Amygdala (tissue), 56 donors: Measurements from ENCODE around the gene STXBP3.
"Not testable (repeated sequence)": the region's sequence is repeated elsewhere in the genome, so short reads cannot be mapped to it uniquely, and the experiment has no call there.

Experiments
- DNase-seq, 56 donors: peaks; one replicate each; lab custom pipeline; 2025; lab: John Stamatoyannopoulos, UW

STXBP3 gene, protein sequence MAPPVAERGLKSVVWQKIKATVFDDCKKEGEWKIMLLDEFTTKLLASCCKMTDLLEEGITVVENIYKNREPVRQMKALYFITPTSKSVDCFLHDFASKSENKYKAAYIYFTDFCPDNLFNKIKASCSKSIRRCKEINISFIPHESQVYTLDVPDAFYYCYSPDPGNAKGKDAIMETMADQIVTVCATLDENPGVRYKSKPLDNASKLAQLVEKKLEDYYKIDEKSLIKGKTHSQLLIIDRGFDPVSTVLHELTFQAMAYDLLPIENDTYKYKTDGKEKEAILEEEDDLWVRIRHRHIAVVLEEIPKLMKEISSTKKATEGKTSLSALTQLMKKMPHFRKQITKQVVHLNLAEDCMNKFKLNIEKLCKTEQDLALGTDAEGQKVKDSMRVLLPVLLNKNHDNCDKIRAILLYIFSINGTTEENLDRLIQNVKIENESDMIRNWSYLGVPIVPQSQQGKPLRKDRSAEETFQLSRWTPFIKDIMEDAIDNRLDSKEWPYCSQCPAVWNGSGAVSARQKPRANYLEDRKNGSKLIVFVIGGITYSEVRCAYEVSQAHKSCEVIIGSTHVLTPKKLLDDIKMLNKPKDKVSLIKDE

DNA sequence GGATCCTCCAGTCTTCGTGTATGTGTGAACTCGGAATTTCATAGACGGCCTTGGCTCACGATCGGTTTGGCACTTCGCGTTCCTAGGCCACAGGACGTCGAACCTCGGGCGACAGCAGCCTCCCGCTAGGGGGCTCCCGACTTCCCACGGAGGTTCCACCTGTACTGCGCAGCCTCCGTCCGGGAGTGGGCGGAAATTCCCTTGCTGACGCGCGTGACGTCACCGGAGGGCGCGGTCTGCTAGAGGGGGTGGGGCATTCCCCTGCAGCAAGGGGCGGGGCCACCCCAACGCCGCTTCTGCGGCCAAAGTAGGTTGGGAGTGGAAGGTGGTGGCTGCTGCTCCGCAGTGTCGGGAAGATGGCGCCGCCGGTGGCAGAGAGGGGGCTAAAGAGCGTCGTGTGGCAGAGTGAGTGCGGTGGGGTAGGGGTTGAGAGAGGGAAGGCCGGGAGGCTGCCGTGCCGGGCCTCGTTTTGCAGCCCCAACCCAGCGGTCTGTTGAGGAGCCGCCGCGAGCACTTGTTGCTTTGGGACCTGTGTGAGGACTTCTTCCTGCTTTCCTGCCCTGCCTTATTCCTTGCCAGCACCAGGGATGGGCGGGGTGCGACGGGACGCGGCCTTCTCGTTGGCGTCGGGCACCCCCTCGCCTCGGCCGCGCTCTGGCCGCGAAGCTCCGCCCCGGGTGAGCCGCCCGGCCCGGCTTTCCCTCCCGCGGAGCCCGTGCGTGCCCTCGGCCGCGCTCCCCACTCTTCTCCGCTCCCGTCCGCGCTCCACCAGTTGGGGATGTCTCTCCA lies at the start of gene STXBP3:
Gene STXBP3, plus strand, starts transcription at position 293 of the 789 bp plus-strand sequence. Its CDS starts 64 bp downstream, at position 357.
- DNase-seq: peak; percentile 84 to 99 (median 96)

DNA sequence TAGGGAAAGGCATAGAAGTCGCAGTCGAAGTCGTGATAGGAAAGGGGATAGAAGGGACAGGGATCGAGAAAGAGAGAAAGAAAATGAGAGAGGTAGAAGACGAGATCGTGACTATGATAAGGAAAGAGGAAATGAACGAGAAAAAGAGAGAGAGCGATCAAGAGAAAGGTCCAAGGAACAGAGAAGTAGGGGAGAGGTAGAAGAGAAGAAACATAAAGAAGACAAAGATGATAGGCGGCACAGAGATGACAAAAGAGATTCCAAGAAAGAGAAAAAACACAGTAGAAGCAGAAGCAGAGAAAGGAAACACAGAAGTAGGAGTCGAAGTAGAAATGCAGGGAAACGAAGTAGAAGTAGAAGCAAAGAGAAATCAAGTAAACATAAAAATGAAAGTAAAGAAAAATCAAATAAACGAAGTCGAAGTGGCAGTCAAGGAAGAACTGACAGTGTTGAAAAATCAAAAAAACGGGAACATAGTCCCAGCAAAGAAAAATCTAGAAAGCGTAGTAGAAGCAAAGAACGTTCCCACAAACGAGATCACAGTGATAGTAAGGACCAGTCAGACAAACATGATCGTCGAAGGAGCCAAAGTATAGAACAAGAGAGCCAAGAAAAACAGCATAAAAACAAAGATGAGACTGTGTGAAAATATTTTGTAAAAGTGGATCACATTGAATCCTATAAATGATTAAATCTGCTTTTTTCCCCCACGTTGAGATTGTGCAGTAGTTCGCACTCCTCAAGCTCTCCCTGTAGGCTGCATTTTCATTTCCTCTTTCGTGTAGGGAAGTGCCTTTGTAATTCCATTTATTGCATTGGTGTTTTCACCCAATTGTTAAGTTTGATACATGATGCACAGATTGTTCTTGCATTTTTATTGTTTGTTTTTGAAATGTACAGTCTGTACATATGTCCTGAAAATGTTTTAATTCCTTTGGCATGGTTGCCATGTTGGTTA lies 46.8 kb upstream of the STXBP3 start:
- no peak for DNase-seq

DNA sequence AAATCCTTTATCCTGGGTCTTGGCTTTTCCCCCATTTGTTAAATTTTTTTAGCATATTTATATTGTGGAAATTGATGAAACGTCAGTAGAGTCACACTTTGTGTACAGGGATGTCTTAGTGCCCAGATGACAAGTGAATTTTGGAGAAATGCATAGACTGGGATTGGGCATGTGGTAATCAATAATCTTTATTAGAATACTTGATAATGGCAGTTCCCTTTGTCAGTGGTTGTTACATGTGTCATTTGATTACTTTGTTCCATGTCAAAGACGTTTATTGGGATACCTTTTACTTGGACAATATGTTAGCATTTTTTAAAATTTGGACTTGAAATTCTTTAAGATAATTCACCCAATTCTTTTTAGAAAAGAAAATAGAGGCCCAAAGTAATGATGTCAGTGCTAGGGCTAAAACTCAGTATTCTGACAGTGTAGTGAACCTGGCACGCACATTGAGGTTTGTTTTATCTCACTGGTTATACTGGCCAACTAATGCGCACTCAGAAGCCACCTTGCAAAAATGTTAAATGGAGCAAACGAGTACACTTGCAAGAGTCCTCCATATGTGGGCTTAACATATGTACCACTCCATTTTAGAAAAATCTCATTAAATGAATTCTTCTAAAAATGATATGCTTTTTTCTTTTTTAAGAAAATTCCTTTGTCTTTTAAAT lies 45.2 kb upstream of the STXBP3 start:
- DNase-seq: no peak

DNA sequence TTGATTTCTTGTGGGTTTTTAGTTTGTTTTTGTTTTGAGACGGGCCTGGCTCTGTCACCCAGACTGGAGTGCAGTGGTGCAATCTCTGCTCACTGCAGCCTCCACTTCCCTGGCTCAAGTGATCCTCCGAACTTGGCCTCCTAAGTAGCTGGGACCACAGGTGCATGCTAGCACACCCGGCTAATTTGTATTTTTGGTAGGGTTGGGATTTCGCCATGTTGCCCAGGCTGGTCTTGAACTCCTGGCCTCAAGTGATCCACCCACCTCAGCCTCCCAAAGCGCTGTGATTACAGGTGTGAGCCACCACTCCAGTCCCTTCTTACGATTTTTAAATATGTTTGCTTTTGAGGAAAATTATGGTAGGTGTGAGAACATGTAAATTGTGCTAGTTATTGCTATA lies 44.4 kb upstream of the STXBP3 start:
- not testable (repeated sequence) for DNase-seq

DNA sequence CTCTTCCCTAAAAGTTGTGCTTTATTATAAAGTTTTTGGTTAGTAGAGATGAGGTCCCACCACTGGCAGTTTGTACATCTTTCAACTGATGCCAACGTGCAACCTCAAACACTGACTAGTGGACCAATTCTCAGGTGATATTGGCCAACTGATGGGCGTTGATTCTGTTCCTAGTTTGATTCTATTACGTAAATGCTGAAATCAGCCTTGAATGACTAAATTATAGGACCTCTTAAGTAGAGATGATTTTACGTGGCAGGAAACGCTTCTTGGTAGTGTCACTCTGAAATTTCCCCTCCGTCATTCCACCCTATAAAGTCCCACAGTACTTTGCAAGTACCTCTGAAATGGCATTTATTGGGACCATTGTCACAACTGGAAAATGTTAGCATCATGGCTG lies 42.5 kb upstream of the STXBP3 start:
- no peak for DNase-seq

DNA sequence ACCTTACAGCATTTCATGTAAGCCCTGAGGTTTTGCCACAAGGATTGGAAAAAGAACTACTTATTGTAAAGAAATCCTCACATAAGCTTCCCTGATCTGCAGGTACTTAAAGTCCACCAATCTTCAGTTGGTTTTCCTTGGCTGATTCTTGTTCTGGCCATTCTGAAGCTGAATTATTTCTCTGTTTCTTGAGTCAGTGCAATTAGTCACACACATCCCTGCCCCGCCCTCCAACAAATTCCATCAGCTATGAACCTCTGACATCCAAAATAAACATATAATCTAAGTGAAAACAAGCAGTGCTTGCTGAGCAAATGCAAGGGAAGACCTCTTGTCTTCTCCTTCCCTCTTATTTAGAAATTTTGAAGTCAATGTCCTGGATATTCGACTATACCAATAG lies 42.0 kb upstream of the STXBP3 start:
- no peak for DNase-seq

DNA sequence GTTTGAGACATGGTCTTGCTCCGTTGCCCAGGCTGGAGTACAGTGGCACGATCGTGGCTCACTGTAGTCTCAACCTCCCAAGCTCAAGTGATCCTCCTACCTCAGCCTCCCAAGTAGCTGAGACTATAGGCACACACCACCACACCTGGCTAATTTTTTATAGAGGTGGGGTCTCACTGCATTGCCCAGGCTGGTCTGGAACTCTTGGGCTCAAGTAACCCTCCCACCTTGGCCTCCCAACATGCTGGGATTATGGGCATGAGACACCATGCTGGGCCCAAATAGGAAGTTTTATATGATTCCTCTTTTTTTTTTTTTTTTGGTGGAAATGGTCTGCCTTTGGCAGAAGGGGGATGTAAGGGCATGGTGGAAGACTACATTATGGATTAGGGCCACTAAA lies 39.8 kb upstream of the STXBP3 start:
- no peak for DNase-seq

DNA sequence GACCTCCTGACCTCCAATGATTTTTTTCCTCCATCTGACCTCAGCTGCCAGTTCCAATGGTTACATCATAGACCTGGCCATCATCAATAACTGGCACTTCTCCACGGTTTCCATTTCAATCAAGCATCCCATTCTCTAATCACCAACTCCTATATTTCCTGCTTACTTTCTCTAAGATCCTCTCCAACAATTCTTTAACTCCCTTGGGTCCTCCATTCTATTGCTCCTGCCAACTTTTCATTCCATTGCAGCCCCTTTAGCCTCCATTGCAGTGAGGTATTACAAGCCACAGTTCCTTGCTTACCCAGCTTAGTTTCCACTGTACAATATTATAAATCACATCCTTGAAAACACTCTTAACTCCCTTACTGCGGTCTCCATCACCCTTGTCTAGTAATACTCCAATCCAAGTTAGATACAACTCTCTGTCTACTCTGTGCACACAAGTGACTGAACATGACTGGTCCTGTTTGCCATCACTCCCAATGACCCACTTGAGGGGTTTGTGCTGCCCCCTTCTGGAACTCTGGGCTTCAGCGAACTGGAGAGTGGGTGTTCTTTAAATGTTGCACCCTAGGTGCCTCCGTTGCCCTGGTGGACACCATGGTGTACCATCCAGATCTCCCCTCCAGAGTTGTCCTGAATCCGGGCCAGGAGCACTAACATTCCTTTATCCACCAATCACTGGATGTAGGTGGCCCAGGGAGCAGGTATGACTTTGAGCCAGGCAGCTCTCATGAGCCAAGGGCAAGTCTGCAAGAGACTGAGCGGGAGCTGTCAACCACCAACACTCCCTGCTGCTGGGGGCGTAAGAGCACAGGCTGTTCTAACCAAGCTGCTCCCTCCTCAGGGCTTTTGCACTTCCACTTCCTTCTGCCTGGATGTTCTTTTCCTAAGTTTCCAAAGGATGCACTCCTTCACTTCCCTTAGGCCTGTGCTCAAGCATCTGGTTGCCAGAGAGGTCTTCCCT lies 37.5 kb upstream of the STXBP3 start:
- DNase-seq: no peak

DNA sequence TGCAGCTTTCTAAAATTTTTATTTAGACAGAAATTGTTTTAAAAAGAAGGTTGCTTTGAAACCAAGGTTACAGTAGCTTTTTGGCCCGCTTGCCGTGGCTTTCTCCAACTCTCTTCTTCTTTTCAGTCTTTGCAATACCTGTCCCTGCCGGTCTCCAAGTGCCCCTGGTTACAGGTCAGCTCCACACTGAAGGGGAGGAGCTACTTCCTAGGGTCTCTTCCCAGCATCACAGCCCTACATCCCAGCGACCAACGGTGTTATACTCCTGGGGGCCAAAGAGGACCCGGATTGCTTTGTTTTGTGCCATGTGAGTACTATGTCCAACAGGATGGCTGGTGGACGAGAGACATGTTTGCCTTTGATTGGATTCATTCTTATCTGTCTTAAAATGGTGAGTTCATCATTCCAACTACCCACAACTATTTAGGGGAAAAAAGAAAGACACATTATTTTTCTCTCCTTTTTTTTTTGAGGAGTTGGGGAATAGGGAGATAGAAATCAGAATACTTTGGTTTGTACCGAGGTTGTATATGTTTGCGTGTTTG lies 33.8 kb upstream of the STXBP3 start, which contains the start of gene FNDC7:
Gene FNDC7, plus strand, starts transcription at position 303 of the 545 bp plus-strand sequence. Its CDS starts 26 bp downstream, at position 329.
- no peak for DNase-seq

DNA sequence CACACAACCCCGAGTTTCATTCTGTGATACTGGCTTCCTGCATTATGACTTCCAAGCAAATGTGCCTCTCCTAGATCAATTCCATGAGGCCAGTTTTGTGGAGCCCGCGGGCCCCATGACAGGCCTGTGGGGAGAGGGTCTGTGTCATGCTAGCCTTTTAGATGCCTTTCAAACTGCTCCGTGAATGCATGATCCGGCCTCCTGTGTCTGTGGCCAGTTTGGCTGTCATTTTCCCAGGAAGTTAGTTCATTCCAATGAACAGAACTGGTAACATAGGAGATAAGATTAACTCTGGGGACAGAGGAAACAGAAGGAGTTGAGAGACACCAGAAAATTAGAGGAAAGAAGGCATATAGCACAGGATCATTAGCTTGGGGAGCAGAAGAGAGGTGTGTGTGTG lies 30.5 kb upstream of the STXBP3 start:
- DNase-seq: no peak

DNA sequence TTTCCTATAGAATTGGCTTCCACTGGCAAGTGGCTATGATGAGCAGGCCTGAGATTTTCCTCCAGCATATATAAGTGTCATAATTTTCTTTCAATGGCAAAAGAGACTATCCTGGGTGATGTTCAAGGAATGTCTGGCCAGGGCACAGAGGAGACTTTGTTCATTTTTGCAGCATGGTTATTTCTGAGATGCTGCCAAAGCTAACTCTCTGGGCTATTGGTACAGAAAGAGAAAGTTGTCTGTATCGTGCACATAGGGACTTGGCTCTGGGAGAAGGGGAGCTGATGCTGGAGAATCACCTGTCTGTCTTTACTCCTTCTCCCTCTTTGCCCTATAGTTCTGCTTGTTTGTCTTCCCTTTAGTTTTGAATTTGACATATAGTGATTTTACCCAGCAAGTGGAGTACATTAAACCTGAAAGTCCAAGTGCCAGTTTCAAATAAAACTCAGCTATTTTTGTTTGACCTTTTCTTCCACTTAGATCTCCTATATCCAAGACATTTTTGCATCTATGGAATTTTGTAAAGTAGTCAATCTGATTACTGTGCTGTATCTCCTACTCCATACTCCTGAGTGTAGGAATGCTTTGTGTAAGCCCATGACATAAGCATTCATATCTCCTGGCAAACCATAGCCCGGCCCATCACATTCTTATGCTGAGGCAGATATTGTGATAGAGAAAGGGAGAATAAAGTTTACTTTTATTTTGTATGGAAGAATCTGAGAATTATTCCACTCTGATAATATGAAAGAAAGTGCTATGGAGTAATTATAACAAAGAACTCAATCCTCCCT lies 29.8 kb upstream of the STXBP3 start:
- peak in 1 of 56 donors; percentile 7 for DNase-seq

DNA sequence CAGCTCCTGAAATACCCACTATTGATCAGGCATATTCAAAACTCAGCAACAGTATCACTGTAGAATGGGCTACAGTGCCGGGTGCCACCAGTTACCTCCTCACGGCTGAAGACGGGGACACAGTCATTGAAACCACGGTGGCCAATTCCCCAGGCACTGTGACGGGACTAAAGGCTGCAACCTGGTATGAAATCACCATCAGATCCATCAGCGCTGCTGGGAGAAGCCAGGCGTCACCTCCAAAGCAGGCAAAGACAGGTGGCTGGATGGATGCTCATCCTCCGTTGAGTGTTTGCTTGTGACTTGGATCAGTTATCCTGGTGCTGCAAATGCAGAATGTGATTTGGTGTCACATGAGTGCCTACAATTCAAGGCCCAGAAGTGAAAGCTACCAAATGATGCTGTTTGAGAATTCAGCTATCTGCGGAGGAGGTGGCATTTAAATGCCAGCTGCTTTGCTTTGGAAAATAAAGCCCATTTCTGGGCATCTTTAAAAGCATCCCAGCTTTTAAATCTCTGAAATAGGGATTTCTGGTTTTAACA lies 28.6 kb upstream of the STXBP3 start:
- peak in 19 of 56 donors; percentile 14 to 73 (median 33) for DNase-seq

DNA sequence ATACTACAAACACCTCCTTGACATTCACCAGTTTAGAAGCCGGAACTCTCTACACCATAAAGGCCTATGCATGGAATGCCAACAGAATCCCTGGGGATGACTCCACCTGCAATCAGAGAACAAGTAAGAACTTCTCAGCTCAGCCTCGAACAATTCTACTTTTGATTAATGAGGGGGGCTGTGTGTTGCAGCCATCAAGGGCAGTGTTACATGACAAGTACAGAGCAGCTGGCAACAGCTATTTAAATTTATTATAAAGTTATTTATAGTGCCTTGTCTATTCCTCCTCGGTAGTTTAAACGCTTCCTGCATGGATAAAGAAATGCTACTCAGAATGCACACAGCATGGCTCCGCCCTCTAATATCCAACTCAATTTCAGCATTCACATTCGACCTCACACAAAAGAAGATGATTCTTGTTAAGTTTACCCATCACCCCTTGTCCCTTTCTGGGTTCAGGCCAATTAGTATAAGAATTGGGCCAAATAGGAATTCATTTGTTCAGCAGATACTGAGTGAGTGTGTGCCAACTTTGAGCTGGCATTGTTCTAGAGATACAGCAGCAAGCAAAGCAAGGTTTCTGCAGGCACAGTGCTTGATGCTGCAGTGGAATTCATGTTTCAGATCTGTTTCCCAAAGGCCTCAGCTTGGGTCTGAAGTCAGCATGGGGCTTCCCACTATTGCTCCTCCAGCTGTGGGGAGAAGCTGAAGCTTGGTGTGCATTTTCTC lies 27.4 kb upstream of the STXBP3 start:
- peak in 7 of 56 donors; percentile 8 to 65 (median 16) for DNase-seq

DNA sequence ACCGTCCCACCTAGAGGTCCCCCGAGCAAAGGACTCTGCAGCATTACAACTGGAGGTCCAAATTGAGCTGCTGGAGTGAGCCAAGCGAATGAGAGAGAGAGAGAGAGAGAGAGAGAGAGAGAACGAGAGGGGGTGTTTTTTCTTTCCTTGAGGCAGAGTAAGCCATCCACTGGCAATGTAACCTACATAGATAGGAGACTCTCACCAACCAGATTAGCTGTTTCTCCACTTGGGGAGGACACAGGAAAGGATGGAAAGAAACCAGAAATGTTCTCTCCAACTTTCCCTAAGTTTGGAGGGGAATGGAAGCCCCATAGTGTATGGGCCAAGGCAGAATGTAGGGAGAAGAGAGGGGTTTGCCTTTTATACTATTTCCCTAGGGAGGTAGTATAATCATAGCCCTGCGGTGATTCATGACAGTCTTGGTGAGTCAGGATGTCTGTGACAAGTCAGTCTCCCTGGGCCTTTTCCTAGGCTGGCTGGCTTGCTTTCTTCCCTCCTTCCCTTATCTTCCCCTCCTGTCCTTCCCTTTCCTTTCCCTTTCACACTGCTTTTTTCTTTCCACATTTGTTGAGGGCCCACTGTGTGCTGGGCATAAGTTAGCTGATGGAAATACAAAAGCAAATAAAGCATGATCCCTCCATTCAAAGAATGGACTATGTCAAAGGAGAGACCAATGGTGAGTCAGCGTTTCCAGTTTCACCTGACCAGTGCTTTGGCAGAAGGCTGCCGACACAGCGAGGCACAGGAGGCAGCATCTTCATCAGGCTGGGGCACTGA lies 26.6 kb upstream of the STXBP3 start:
- peak in 1 of 56 donors; percentile 65 for DNase-seq

DNA sequence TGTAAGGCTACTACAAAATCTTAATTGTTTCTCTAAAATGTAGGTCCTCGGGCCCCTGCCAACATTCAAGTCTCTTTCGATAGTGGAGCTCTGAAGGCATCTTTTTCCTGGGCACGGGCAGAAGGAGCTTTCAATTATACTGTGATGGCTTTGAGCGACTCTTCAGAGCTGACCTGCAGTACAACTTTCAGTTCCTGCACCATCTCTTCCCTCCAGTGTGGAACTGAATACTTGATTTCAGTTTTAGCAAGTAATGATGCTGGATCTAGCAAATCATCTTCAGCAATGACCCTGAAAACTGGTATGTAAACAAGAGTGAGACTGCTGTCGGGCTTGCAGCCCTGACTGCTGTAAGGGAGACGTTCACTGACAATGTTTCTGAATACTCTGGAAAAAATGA lies 24.2 kb upstream of the STXBP3 start:
- peak in 3 of 56 donors; percentile 10 to 33 (median 21) for DNase-seq
